VCaP (cell line): ENCODE results near the gene RNF144A.

ENCODE experiments used
- H3K27ac ChIP-seq: fragments of 450-650 bp; 2 replicates; pipeline ENCODE4 v1.5.1; 2017
- TF ChIP-seq, protein P1 (sequence below): fragments of 450-650 bp; conservative IDR thresholded peaks from 2 replicates; pipeline ENCODE4 v1.5.1; 2017; ENCODE audit warnings: mild to moderate bottlenecking, moderate library complexity

RNF144A gene

DNA sequence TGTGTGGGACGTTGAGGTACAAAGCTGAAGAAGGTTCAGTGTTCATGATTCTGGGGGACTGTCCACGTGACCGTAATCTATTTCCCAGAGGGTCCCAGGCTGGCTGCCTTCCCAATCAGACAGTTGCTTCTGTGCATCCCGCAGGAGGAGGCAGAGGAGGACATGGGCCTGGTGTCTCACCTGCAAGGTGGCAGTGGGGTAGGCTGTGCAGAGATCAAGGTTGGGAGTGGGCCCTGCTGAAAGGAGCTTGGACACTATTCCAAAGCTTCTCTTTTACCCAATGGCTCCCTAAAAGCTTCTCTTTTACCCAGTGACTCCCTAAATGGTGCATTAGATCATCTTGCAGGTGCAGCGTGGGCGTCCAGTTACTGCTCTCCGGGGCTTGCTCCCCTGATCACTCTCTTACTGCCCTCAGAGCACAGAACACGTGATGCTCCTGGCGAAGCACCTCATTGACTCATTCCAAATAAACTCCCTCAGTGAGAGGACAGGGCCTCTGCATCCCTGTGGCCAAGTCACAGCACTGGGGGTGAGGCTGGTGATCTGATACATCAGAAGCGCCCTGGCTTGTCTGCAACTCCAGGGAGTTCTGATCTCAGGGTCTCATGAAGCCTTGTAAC is 41.5 kb downstream of the RNF144A start:
- TF ChIP-seq, protein P1, sequence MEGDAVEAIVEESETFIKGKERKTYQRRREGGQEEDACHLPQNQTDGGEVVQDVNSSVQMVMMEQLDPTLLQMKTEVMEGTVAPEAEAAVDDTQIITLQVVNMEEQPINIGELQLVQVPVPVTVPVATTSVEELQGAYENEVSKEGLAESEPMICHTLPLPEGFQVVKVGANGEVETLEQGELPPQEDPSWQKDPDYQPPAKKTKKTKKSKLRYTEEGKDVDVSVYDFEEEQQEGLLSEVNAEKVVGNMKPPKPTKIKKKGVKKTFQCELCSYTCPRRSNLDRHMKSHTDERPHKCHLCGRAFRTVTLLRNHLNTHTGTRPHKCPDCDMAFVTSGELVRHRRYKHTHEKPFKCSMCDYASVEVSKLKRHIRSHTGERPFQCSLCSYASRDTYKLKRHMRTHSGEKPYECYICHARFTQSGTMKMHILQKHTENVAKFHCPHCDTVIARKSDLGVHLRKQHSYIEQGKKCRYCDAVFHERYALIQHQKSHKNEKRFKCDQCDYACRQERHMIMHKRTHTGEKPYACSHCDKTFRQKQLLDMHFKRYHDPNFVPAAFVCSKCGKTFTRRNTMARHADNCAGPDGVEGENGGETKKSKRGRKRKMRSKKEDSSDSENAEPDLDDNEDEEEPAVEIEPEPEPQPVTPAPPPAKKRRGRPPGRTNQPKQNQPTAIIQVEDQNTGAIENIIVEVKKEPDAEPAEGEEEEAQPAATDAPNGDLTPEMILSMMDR: no peak
- no peak overlapping the region for H3K27ac ChIP-seq

DNA sequence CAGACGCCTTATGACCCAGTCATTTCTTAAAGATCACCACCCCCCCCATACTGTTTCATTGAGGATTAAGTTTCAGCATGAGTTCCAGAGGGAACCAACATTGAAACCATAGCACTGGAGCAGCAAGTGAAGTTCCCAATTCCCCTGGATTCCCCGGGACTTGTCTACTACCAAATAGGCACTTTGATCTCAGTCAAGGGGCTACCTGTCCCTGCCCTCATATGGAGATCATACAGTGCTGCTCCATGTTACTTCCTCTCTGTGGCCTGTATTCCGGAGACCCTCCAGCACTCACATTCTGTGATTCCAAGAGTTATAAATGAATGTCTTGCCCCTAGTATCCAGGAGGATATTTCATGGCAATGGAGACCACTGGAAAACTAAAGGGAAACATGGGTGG is 42.5 kb downstream of the RNF144A start:
- TF ChIP-seq, protein P1: no peak
- H3K27ac ChIP-seq: peak overlapping the region; percentile 68

DNA sequence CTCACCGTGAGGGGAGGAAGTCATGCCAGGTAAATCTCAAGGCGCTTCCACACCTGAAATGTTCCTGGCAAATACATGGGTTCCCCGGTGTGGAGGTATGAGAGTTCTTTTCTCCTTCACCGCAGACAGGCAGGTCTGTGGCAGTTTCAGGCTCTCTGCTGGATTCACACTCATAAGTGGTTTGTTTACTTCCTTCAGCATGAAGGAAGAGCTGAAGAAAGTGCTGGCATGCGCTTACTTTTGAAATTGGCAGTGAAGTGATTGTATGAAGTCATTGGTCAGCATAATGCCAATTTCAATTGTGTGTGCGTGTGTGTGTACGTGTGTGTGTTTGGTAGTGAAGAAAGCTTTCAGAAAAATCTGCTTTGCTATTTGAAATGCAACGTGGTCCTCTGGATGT is 43.4 kb downstream of the RNF144A start:
- H3K27ac ChIP-seq: peak overlapping the region; percentile 68
- TF ChIP-seq, protein P1: no peak

DNA sequence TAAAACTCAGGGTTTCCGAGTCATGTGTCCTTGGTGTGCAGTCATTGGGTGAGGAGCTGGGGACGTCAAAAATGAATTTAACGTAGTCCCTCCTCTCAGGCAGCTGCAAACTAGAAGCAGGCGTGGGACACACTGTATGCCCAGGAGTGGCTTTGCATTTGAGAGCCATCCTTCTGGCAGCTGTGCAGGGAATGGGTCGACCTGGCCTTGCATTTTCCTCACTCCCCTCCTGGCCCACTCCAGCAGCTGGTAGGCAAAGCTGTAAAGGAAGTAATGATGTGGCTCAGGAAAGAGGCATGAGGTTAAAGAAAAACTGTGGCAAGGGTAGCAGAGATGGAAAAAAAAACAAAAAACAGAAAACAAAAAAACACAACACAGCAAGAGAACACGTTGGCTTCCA is 46.5 kb downstream of the RNF144A start:
- TF ChIP-seq, protein P1: no peak
- H3K27ac ChIP-seq: no peak overlapping the region

DNA sequence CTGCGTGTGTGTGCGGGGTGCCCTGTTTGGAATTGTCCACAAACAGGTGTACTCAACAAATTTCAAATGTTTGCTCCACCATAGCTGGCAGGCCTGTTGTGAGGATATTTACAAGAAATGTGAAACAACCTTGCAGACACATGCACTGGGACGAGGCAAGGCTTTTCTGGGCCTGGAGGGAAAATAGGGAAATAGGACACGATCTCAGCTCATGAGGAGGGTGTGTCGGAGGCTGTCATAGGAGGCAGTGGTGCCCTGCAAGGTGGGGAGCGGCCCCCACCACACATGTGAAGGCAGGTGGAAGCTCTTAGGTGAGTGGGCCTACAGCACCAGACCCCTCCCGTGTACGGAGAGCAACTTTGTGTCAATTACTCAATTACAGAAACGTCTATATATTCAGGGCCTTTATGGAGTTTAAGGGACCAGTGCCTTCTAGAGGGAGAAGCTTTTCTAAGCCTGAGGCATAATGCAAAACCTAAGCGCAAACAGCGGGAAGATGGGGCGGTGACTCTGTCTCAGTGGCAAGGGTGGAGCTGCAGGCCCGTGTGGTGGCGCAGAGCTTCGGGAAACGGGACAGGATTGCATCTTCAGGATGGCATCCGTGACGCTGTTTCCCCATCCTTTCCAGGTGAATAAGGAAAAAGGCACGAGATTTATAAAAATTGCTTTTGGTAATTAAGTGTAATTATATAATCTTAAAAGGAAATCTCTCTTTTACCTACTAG is 48.0 kb downstream of the RNF144A start:
- TF ChIP-seq, protein P1: no peak
- H3K27ac ChIP-seq: no peak overlapping the region

DNA sequence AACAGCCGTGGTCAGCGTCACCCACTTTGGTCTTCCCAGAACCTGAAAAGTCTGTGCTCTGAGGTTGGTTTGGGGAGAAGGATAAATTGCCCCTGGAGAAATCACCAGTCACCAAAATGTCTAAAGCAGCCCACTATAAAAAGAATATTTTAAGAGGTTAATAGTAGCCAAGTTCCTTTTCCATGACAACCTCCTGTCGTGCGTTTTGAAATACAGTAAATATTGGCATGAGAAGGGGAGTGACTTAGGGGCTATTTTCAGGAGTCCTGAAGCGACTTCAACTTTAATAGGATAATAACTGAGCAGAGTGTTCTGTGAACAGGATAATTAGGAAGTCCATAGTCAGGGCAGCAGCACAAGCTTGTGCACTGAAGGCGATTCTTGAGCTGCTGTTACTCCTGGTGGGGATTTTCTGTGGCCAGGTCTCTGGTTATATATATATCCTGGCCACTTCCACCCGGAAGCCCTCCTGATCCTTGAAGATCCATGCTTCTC is 49.3 kb downstream of the RNF144A start:
- TF ChIP-seq, protein P1: no peak
- H3K27ac ChIP-seq: no peak overlapping the region

DNA sequence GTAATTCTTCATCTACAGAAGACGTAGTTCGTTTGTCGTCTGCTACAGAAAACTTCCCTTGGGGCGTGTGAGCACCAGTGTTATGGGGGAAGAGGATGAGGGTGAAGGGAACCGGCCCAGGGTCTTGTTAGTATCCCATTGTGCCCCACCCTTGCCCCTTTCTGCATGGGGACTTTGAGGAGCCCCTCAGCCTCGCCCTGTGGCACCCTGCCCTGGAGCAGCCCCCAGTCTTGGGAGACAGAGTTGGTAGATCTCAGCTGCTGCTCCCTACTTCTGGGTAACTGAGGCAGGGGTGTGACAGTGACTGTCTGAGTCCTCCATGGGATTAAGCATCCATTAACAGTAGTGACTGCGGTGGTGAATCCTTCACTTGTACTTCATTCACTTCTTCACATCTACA is 50.1 kb downstream of the RNF144A start:
- TF ChIP-seq, protein P1: no peak
- H3K27ac ChIP-seq: no peak overlapping the region
